HG02759 (cell line): Measurements from ENCODE around the gene RSRC1.
A peak's percentile ranks its signal among the peaks of the same experiment; 100 is the strongest.
"Not testable (repeated sequence)": the region's sequence is repeated elsewhere in the genome, so short reads cannot be mapped to it uniquely, and the experiment has no call there.

ENCODE experiments used
- ATAC-seq: cut with Tn5 transposase; IDR thresholded peaks from one replicate; pipeline ENCODE4 v1.9.1; 2021; ENCODE audit warnings: mild to moderate bottlenecking, moderate library complexity; ENCODE audit not compliant: unreplicated experiment

The RSRC1 gene

GRCh38 chr3:158100681-158101080 lies 9.2 kb upstream of the RSRC1 start:
- no peak for ATAC-seq

DNA sequence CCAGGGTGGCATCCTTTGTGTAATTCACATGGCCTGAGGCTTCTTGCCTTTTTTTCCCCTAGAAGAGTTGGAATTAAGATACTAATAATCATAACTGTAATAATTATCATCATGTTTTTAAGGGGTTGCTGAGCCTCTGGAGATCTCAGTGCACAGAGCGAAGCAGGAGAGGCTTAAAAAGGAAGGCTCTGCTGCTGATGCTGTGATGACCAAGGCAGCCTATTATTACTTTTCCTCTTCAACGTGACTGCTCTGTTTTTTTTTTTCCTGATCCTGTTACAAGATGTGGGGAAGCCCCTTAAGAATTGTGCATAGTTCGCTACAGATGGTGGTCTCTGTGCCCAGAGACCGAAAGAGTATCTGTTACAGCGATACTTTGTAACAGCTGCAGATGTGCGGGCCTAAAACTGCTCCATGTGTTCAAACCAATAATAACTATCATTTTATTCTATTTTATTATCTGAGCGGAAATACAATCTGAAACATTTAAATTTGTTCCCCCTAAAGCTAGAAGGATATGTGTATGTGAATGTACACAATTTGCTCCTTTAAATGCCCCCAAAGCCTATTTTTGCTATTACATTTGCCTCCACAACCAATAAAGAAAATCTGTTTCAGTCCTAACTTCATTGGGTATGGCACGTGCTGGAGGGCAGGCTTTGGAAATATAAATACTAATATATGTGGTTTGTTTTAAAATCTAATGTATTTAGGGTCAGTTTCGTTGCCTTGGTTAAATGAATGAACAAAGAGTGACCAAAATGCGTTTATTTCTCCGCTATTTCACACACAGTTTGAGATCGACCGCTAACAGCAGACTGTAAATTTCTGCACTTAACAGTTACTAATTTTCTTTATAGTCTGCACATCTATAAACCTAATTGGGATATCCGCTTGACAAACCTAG lies 8.3 kb upstream of the RSRC1 start:
- no peak for ATAC-seq

GRCh38 chr3:158102242-158103080 lies 7.4 kb upstream of the RSRC1 start:
- no peak for ATAC-seq

- peak; percentile 40 for ATAC-seq
These were observed 6.6 kb upstream of the RSRC1 start for GRCh38 chr3:158103081-158103886.

DNA sequence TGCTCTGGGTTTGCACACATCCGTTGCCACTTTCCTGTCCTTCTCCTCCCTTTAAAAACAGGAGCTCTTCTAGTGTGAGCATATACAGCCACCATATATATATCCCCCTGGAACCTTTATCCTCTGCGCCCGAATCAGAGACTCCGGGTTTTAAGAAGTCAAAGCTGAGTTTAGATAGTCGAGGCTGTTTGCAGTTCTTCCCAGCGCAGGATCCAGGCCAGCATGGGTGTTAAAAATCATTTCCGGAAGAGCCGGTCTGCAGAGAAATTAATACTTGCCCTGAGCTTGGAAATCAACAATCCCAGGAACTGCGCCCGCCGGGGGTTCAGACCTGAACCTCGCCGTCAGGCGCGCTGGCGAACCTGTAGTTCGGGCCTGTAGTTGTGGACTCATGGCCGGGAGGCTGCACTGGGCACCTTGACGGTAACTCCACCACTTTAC lies 6.0 kb upstream of the RSRC1 start:
- no peak for ATAC-seq

DNA sequence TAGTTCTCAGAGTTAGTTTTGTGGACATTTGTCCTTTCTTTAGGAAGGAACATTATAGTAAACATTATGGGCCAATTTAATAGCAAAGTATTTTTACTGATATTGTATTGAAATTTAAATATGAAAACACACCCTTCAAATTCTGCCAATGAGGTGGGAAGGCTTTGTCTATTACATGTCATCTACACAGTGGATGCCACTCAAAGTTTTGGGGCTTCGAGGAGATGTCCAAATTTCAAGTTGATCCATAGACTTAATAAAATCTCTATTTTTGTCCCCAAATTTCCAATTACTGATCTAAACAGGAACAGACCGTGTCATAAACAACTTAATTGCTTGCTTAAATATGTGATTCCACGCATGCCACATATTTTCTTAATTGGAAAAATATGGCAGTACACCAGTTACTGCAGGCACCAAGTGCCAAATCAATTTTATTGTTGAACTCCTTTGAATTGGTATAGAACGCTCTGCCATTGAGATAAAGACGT lies 5.4 kb upstream of the RSRC1 start:
- no peak for ATAC-seq

- no peak for ATAC-seq
These were observed 4.7 kb upstream of the RSRC1 start for GRCh38 chr3:158105119-158105709.

- ATAC-seq = no peak
These were observed 4.1 kb upstream of the RSRC1 start for GRCh38 chr3:158105710-158106253.

DNA sequence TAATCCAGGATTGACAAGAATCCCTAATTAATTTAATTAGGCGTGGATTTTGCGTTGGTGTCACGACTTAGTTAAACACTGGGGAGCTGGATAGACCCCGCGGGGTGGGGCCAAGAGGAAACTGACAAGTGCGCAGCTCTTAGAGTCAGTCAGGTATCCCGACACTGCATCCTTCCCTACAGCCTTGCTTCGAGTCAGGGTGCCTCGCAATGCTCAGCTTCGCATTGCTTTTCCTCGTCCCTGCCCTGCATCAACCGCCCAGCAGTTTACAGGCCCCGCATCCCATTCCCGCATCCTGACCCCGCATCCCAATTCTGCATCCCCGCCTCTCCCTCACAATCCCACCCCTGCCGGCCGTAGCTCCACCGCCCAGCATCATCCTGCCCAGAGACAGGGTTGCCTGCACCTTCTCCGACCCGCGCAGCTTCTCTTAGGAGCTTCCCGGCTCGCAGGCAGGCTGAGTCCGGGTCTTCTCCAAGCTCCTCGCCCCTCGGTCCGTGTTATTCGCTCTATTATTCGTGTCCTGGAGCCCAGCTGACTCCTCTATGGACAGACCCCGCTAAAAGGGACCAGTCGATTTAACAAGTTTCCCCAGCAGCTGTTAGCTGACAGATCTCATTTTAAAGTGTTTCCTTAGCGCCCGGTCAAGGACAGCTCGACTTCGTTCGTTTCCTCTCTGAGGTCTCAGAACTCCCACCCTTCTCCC lies 3.0 kb upstream of the RSRC1 start:
- ATAC-seq = no peak

DNA sequence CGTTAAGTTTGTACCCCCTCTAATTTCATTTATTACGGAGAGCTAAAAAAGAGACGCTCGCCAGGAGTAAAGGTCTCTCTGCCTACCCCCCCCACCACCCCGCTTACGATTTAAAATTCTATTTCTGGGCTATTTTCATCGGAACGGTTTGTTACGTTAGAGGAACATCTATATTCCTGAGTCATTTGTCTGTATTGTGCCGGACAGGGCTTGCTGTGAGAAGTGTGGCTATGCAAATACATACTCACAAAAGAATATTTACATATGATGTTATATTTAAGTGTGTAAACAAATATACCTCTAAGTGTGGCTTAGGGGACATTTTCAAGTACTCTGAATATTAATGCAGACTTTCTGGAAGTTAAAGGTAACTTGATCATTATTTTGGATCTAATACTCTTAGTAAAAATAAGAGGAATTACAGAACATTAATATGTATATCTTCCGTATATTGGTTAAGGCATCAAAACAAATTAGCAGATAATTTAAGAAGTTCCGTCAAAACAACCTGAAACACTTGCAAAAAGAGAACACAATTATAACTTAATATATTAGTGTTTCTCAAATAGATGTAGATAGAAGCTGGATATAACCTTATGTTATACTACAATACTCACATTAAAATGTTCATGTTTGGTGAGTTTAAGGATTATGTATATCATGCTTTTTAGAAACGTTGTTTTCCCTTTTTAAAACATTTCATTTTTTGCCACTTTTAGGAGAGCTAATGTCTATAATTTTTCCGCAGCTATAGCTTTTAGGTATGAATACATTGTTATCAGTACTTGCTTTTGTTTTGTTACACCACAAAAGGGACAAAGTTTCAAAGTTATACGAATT lies 2.1 kb upstream of the RSRC1 start:
- no peak for ATAC-seq

DNA sequence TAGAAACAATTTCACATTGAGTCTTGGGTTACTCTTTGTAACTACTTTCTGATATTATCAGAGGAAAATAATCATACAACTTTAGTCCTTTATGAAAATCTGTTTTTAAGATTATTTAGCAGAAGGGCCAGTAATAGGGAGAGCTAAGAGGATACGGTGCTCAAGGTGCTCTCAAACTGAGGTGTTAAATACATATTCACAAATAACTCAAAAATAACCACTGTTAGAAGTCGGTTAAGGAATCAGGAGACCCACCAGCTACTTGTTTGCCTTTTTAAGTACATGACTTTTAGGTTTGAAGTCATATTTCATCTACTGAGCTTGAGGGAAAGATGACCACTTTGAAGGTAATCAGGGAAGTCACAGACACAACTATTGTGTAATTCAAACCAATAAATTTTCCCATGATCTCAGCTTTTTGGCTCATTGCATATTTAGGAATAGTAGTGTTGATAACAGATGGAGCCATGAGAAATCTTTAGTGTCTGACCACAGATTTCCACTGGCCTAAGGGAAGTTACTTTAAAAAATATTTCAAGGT lies 1.4 kb upstream of the RSRC1 start:
- ATAC-seq = no peak

GRCh38 chr3:158109295-158109803 lies 540 bp upstream of the RSRC1 start:
- ATAC-seq = peak; percentile 4

DNA sequence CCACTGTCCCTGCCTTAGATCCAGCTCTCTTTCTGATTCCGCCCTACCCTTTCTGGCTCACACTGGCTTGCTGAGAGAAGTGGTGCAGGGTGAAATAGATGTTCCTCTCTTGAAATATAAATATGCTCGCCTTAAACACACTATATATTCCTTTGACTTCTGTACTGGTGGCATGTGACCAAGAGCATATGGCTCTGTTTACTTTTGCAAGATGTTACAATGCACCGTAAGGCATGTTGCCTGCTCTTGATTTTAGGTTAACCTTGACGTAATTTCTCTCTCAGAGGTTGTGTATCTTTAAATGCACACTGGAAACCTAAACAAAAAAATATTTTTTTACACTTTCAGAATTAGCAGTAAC lies 749 bp downstream of the RSRC1 start:
- ATAC-seq = no peak

DNA sequence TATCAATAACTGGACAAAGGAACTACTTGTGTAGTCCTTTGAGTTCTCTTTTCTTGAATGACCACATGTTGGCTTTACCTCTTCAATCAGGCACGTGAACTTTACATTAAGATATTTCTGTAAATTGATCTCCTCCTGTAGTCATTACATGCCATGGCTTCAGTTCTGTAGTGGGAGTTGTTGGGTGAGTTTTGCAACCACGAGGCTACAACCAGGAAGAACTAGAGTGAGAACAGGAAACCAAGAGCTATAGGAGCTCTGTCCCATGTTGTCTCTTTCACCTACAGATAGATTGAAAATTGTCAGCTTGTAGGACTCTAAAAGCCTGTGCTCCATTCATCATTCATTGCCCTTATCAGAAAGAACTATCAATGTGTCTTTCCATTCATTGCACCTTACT lies 2.0 kb downstream of the RSRC1 start:
- no peak for ATAC-seq

DNA sequence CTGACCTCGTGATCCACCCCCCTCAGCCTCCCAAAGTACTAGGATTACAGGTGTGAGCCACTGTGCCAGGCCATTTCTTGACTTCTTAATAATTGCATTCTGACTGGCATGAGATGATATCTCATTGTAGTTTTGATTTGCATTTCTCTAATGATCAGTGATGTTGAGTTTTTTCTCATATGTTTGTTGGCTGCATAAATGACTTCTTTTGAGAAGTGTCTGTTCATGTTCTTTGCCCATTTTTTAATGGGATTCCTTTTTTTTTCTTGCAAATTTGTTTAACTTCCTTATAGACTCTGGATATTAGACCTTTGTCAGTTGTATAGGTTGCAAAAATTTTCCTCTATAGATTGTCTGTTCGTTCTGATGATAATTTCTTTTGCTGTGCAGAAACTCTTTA lies 3.7 kb downstream of the RSRC1 start:
- not testable (repeated sequence) for ATAC-seq

- no peak for ATAC-seq
These were observed 10.4 kb downstream of the RSRC1 start for GRCh38 chr3:158120330-158120729.

- peak; percentile 83 for ATAC-seq
These were observed 11.4 kb downstream of the RSRC1 start for GRCh38 chr3:158121295-158121694.

- ATAC-seq = not testable (repeated sequence)
These were observed 12.8 kb downstream of the RSRC1 start for GRCh38 chr3:158122721-158123120.
